HG02763 (cell line): ENCODE data around the gene NTN3.

Experiments used
- ATAC-seq: cut with Tn5 transposase; IDR thresholded peaks from one replicate; pipeline ENCODE4 v1.9.1; 2021; ENCODE audit warnings: mild to moderate bottlenecking, moderate library complexity; ENCODE audit not compliant: unreplicated experiment

Gene NTN3

GRCh38 chr16:2512735-2513404 lies 41.8 kb downstream of the NTN3 start:
- ATAC-seq, result no peak

GRCh38 chr16:2513405-2514332 lies 42.6 kb downstream of the NTN3 start, which contains the start of gene ATP6V0C:
ATP6V0C (plus strand) TSS chr16:2513952; CDS start chr16:2514104, 152 bp downstream.
- peak; percentile 67 for ATAC-seq

- no peak for ATAC-seq
These were observed 43.5 kb downstream of the NTN3 start for GRCh38 chr16:2514333-2515179.

- ATAC-seq, result no peak
These were observed 44.2 kb downstream of the NTN3 start for GRCh38 chr16:2515180-2515851.

- no peak for ATAC-seq
These were observed 45.5 kb downstream of the NTN3 start for GRCh38 chr16:2516391-2517240.

- ATAC-seq, result no peak
These were observed 47.0 kb downstream of the NTN3 start for GRCh38 chr16:2517954-2518605.

- no peak for ATAC-seq
These were observed 48.0 kb downstream of the NTN3 start for GRCh38 chr16:2518823-2519710.

GRCh38 chr16:2519711-2520080 lies 48.6 kb downstream of the NTN3 start:
- ATAC-seq, result no peak

GRCh38 chr16:2520097-2520783 lies 49.1 kb downstream of the NTN3 start, which contains the start of gene AMDHD2:
AMDHD2 (plus strand) TSS chr16:2520371; CDS start chr16:2520459, 88 bp downstream.
- ATAC-seq, result peak; percentile 56

- no peak for ATAC-seq
These were observed 49.9 kb downstream of the NTN3 start for GRCh38 chr16:2520784-2521531.
